ENCODE data around the gene S100A9.
"Not testable (repeated sequence)": the region's sequence is repeated elsewhere in the genome, so short reads cannot be mapped to it uniquely, and the experiment has no call there.

The S100A9 gene

GRCh38 chr1:153390938-153391710 lies 33.5 kb downstream of the S100A9 start, which contains the start of gene S100A8:
S100A8 (minus strand) TSS chr1:153391073; CDS start chr1:153390535, 538 bp downstream.
- no peak for DNase-seq

- DNase-seq, result no peak
Measured at GRCh38 chr1:153392258-153392657, 34.6 kb downstream of the S100A9 start.

GRCh38 chr1:153392822-153393221 lies 35.2 kb downstream of the S100A9 start:
- DNase-seq, result no peak

GRCh38 chr1:153393926-153394325 lies 36.3 kb downstream of the S100A9 start:
- DNase-seq, result no peak

- no peak for DNase-seq
Measured at GRCh38 chr1:153394391-153394790, 36.7 kb downstream of the S100A9 start.

- no peak for DNase-seq
Measured at GRCh38 chr1:153395136-153395685, 37.6 kb downstream of the S100A9 start.

- DNase-seq, result no peak
Measured at GRCh38 chr1:153395776-153396175, 38.1 kb downstream of the S100A9 start.

GRCh38 chr1:153396461-153396860 lies 38.8 kb downstream of the S100A9 start:
- no peak for DNase-seq

- no peak for DNase-seq
Measured at GRCh38 chr1:153397051-153397923, 39.6 kb downstream of the S100A9 start.

- DNase-seq, result no peak
Measured at GRCh38 chr1:153397924-153398651, 40.4 kb downstream of the S100A9 start.

GRCh38 chr1:153399401-153400055 lies 41.9 kb downstream of the S100A9 start:
- DNase-seq, result no peak

- no peak for DNase-seq
Measured at GRCh38 chr1:153400244-153400643, 42.6 kb downstream of the S100A9 start.

GRCh38 chr1:153401461-153401860 lies 43.8 kb downstream of the S100A9 start:
- DNase-seq, result no peak

- no peak for DNase-seq
Measured at GRCh38 chr1:153402226-153402625, 44.6 kb downstream of the S100A9 start.

- no peak for DNase-seq
Measured at GRCh38 chr1:153403421-153404085, 45.9 kb downstream of the S100A9 start.

GRCh38 chr1:153404086-153404635 lies 46.5 kb downstream of the S100A9 start:
- DNase-seq, result no peak

- DNase-seq, result peak; percentile 54
Measured at GRCh38 chr1:153404768-153405167, 47.1 kb downstream of the S100A9 start.

- not testable (repeated sequence) for DNase-seq
Measured at GRCh38 chr1:153405825-153406599, 48.4 kb downstream of the S100A9 start.

GRCh38 chr1:153407274-153407673 lies 49.6 kb downstream of the S100A9 start:
- DNase-seq, result not testable (repeated sequence)
